Kidney tubule cell (primary cell): ENCODE results near the gene ZNF101.
A peak's percentile ranks its signal among the peaks of the same experiment; 100 is the strongest.

Experiments used
- DNase-seq: peaks from one replicate; pipeline ENCODE4 v3.0.0-alpha.2; 2018; ENCODE audit warnings: low spot score

Gene ZNF101

GRCh38 chr19:19642506-19643157, 26.0 kb upstream of the ZNF101 start:
- no peak for DNase-seq

GRCh38 chr19:19643158-19644053, 25.2 kb upstream of the ZNF101 start, which contains the start of gene GMIP:
TSS of gene GMIP (minus strand) at chr19:19643657. CDS start at chr19:19643529, 128 bp downstream.
- peak; percentile 70 for DNase-seq

- DNase-seq = no peak
These were observed 24.6 kb upstream of the ZNF101 start for GRCh38 chr19:19644054-19644388.

- DNase-seq = no peak
These were observed 23.3 kb upstream of the ZNF101 start for GRCh38 chr19:19645233-19645870.

- DNase-seq = no peak
These were observed 21.4 kb upstream of the ZNF101 start for GRCh38 chr19:19647037-19647835.

- no peak for DNase-seq
These were observed 19.5 kb upstream of the ZNF101 start for GRCh38 chr19:19649155-19649554.

GRCh38 chr19:19649580-19649995, 19.1 kb upstream of the ZNF101 start:
- no peak for DNase-seq

GRCh38 chr19:19650331-19650730, 18.3 kb upstream of the ZNF101 start:
- no peak for DNase-seq

- no peak for DNase-seq
These were observed 17.6 kb upstream of the ZNF101 start for GRCh38 chr19:19651076-19651475.

- DNase-seq = no peak
These were observed 15.9 kb upstream of the ZNF101 start for GRCh38 chr19:19652482-19653295.

- DNase-seq = no peak
These were observed 15.0 kb upstream of the ZNF101 start for GRCh38 chr19:19653597-19654147.

GRCh38 chr19:19654441-19654840, 14.2 kb upstream of the ZNF101 start:
- DNase-seq = no peak

GRCh38 chr19:19655051-19655594, 13.5 kb upstream of the ZNF101 start:
- no peak for DNase-seq

GRCh38 chr19:19655641-19656343, 12.8 kb upstream of the ZNF101 start:
- no peak for DNase-seq

- no peak for DNase-seq
These were observed 11.9 kb upstream of the ZNF101 start for GRCh38 chr19:19656451-19657396.

- no peak for DNase-seq
These were observed 11.2 kb upstream of the ZNF101 start for GRCh38 chr19:19657397-19657783.

GRCh38 chr19:19659646-19660245, 8.9 kb upstream of the ZNF101 start:
- DNase-seq = no peak

- no peak for DNase-seq
These were observed 7.4 kb upstream of the ZNF101 start for GRCh38 chr19:19661141-19661674.
